Tibial nerve (tissue), 4 donors: ENCODE measurements around the gene TIMM23. TPM values are rescaled to one million over a fixed set of nuclear protein-coding genes. Genes with fewer than 3 reads are reported as not detected.
A peak's percentile ranks its signal among the peaks of the same experiment; 100 is the strongest.

Experiments
- DNase-seq, 2 donors: peaks; one replicate each; pipeline ENCODE4 v3.0.0-alpha.2; 2019; ENCODE audit warnings: low spot score in 2 of 2
- H3K27ac ChIP-seq, 4 donors: fragments of 200-600 bp; sonication (generic) in 3 of 4; one replicate each; pipeline ENCODE4 v1.5.1; 2017 to 2019; ENCODE audit warnings: mild to moderate bottlenecking in 1 of 4
- H3K27me3 ChIP-seq, 2 donors: fragments of 200-600 bp; sonication (generic) in 1 of 2; one replicate each; pipeline versions ENCODE4 v1.5.1 to v1.6.0; 2017 to 2019
- H3K36me3 ChIP-seq, 3 donors: fragments of 200-600 bp; sonication (generic); one replicate each; pipeline ENCODE4 v1.5.1; 2018 to 2019
- H3K4me1 ChIP-seq, 4 donors: fragments of 200-600 bp; sonication (generic) in 3 of 4; one replicate each; pipeline ENCODE4 v1.5.1; 2017 to 2019
- H3K4me3 ChIP-seq, 4 donors: fragments of 200-600 bp; sonication (generic) in 3 of 4; one replicate each; pipeline ENCODE4 v1.5.1; 2017 to 2019; ENCODE audit warnings: mild to moderate bottlenecking in 1 of 4, moderate library complexity in 1 of 4
- H3K9me3 ChIP-seq, 4 donors: fragments of 200-600 bp; sonication (generic) in 3 of 4; one replicate each; pipeline ENCODE4 v1.5.1; 2017 to 2019
- CTCF ChIP-seq, 5 experiments: fragments of 200-600 bp in 3 of 5; fragments of 450-650 bp in 2 of 5; sonication (generic) in 3 of 5; IDR thresholded peaks; one replicate each; pipeline ENCODE4 v1.5.1; 2016 to 2019; ENCODE audit warnings: antibody characterized with exemption in 5 of 5, mild to moderate bottlenecking in 3 of 5, moderate library complexity in 2 of 5
- EP300 ChIP-seq, 2 donors: sonication (generic); formaldehyde crosslinking; IDR thresholded peaks; one replicate each; pipeline ENCODE4 v1.6.1; 2017; ENCODE audit warnings: antibody characterized with exemption in 2 of 2, mild to moderate bottlenecking in 1 of 2
- POLR2A ChIP-seq, 2 donors: fragments of 450-650 bp; IDR thresholded peaks; one replicate each; pipeline ENCODE4 v1.6.1; 2017; ENCODE audit warnings: antibody characterized with exemption in 2 of 2, mild to moderate bottlenecking in 2 of 2, moderate library complexity in 2 of 2
- WGBS, 2 donors: methylation state at CpG; one replicate each; pipeline ENCODE4 v1.1.5; 2018; 5-methylcytosine and 5-hydroxymethylcytosine counted together
- total RNA-seq, 4 donors: library from RNA; depleted of rRNA; stranded (reverse); fragments of >200 nt; gene quantifications; one replicate each; pipeline ENCODE4 v1.1.0, GENCODE V29; 2016

TIMM23 gene
- total RNA-seq, 4 donors from 2014 or later: 29.6 to 42.9 (median 35.7) TPM

DNA sequence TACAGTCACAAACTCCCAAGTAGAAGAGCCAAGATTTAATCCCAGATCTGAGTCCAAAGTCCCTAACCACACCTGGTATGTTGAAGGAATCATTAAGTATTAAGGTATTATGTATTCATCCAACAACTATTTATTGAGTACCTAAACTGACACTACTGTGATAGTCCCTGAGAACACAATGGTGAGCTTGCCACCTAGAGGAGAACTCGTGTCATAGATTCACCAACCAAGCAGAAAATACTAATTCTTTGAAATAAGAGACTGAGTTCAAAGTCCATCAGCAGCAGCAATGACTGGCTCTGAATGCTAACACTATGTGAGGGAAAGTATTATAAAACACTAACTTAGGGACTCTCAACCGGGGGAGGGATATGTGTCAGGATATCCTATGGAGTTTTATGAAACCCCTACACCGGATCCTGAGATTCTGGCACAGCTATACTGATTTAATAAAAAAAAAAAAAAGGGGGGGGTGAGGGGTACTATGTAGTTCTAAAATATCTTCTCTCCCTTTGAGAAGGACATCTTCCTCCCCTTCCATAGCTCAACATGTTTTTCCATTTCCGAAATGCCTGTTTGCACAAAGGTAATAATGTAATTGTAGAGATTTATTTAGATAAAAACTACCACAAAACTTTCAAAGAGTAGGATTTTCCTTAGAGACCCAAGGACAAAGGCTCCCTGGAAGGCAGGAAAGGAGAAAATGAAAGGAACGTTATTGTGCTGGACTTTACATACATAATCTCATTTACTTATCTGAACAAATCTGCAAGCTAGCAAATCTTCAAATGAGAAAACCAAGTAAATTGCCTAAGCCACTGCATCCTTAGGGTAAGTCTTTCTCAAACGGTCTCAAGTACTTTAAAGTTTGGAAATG lies 56.5 kb downstream of the TIMM23 start:
- Histone ChIP-seq H3K4me1 (peaks cover 4 to 64% (median 36%) of the 10 kb centered on the region in 4 donors), H3K27me3 (no peaks in the 10 kb centered on the region), H3K9me3 (no peaks in the 10 kb centered on the region), H3K4me3 (peak overlapping the region in 3 of 4 donors; percentile 77 to 94 (median 91)), H3K36me3 (no peaks in the 10 kb centered on the region), H3K27ac (peak overlapping the region in 3 of 4 donors; percentile 0 to 96 (median 93))
- TF ChIP-seq CTCF (IDR thresholded peaks at IDR 0.05) (peak; percentile 38 to 52 (median 46)), POLR2A (IDR thresholded peaks at IDR 0.05) (no peak)
- peak in 1 of 2 donors; percentile 18 for DNase-seq
- WGBS, 2 donors: 27% methylated on average over 6 of the region's 6 CpGs

DNA sequence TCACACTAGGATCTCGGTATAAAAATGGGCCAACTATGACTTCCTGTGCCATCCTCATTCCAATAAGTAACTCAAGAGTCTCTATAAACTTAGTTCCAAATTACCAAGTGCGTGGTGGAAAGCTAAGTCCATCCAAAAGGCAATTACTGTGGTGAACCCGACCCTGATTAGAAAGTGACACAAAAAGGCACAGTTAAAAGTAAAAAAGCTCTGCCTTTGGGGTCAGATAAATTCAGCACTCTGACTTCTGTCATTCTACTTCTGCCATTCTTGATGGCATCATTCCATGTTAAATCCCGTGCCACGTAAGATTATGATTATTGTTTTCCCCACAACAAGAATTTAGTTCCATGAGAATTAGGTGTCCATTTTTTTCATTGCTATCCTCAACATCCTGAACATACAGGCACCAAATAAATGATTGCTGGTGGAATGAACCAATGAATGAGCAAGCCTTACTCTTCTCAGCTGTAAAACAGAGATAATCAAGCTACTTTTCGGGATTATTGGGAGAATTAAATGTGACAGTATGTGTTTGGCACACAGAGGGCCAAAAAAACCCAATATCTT lies 57.3 kb downstream of the TIMM23 start:
- Histone ChIP-seq H3K4me3 (peak overlapping the region; percentile 77 to 94 (median 90)), H3K27me3 (no peaks in the 10 kb centered on the region), H3K4me1 (peaks cover 4 to 57% (median 34%) of the 10 kb centered on the region in 4 donors), H3K36me3 (no peaks in the 10 kb centered on the region), H3K9me3 (no peaks in the 10 kb centered on the region), H3K27ac (peak overlapping the region; percentile 82 to 96 (median 89))
- DNase-seq: no peak
- TF ChIP-seq CTCF (IDR thresholded peaks at IDR 0.05) (no peak), POLR2A (IDR thresholded peaks at IDR 0.05) (no peak), EP300 (IDR thresholded peaks at IDR 0.05) (no peak)
- 13 to 17% methylated on average over 6 of the region's 6 CpGs for WGBS, 2 donors

DNA sequence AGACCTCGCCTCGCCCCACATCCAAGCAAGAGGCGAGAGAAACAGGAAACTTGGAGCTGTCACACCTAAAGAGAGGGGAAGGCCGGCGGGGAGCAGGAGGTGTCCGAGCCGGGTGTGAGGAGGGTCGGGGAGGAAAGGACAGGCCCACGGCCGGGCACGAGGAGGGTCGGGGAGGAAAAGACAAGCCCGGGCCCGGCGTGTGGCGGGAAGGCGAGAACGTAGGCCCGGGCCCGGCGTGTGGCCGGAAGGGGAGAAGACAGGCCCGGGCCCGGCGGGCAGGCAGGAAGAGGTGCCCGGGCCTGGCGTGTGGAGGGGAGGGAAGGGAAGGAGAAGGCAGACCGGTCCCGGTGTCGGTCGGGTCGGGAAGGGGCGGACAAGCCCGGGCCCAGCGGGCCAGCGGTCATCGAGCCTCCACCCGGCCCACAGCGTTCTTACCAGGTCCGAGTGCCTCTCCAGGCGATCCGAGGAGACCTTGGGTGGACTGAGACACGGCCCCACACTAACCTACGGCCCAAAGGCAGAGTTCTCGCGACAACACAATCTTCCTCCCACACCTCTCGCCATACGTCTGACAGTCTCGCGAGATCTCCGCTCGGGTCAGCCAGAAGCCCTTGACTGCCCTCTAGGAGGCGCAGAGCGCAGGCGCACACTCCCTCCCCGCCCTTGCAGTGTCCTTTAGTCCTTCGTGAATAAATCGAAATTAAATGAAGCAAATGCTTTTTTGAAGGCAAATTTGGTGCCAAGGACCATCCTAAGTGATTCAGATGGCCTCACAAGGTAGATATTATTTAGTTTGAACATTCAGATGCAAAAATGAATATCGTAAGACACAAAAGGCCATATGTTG lies 58.0 kb downstream of the TIMM23 start, which contains the start of gene NCOA4:
NCOA4 (minus strand) TSS at position 533 of the 847 bp plus-strand sequence. CDS start 13,943 bp downstream, outside the sequence.
- H3K4me1 ChIP-seq: peaks cover 4 to 49% (median 30%) of the 10 kb centered on the region in 4 donors

More for the DNA sequence above, 58.0 kb downstream of the TIMM23 start, which contains the start of gene NCOA4:
- Histone ChIP-seq H3K27ac (peak within 1 kb of the TSS; percentile 82 to 96 (median 89)), H3K9me3 (no peaks in the 10 kb centered on the region), H3K27me3 (no peaks in the 10 kb centered on the region), H3K36me3 (no peaks in the 10 kb centered on the region), H3K4me3 (peak within 1 kb of the TSS; percentile 77 to 94 (median 90))
- TF ChIP-seq CTCF (IDR thresholded peaks at IDR 0.05) (peak; percentile 76 to 87 (median 85)), EP300 (IDR thresholded peaks at IDR 0.05) (peak in 1 of 2 donors; percentile 80), POLR2A (IDR thresholded peaks at IDR 0.05) (peak; percentile 31 to 65)
- WGBS, 2 donors: 1% methylated on average over 46 to 57 of the region's 59 CpGs
- peak; percentile 95 to 97 for DNase-seq
